DMS 273 (cell line): Measurements from ENCODE around the gene NRP2.

Experiments used
- DNase-seq: peaks from one replicate; lab custom pipeline; 2025; ENCODE audit not compliant: unreplicated experiment; lab: John Stamatoyannopoulos, UW

NRP2 gene

DNA sequence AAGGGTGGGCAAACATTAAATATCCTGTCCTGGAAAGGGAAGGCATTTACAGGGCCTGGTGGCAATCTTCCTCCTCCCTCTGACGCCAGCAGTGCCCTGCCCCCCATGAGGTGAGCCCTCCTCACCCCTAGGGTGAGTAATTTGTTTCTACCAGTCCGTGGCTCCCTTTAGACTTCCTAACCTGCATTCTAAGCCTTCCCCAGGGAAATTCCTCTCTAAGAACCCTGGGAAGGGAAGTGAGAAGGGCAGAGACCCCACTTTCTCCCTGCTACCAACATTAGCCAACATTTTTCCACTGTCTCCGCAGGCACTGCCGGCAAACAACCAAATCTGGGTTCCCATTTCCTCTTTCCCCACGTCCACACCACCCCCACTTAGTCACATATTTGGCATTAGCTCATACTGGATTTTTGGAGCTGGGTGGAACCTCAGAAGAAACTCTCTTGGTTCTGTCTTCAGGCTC is 69.3 kb downstream of the NRP2 start:
- no peak for DNase-seq

DNA sequence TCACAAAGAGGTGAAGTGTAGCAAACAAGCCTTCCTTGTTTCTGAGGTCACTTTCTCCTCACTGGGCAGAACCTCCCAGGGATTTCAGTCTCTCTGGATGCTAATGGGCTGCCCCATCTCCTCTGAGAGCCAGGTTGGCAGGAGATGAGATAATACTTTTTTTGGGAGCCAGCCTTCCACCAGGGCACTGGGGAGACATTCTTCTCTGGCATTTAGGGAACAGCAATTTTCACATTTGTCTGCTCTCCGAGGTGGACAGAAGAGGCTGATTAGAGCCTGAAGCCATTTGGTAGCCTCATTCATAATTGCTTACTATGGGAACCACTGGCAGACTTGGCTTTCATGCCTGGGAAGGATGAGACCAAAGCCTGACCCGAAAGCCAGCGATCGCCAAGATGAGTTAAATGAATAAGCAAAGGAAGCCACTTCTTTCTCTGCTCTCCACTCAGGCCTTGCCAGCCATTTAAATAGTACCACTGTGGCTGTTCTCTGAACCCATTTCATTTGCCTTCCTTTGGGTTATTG is 70.1 kb downstream of the NRP2 start:
- no peak for DNase-seq

- DNase-seq = no peak
Observed at GRCh38 chr2:205752924-205753323, 70.6 kb downstream of the NRP2 start.

- no peak for DNase-seq
Observed at GRCh38 chr2:205754285-205754923, 72.1 kb downstream of the NRP2 start.

DNA sequence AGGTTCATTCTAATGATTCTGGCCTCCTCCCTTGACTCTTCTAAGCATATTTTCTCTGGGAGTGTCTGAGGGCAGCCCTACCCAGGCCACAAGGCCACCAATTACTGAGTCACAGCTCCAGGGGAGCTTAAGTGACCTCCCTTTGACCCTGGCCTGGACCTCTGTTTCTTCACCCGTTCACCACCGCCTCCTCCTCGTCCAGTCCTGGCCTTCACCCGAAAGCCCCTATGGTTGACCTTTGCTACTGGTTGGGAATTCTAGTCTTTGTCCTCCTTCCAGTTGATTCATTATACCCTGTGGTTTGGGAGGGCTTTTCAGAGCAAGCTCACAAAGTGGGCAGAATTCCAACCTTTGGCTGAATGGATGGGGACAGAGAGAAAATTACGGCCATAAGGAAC is 72.6 kb downstream of the NRP2 start:
- peak; percentile 59 for DNase-seq

DNA sequence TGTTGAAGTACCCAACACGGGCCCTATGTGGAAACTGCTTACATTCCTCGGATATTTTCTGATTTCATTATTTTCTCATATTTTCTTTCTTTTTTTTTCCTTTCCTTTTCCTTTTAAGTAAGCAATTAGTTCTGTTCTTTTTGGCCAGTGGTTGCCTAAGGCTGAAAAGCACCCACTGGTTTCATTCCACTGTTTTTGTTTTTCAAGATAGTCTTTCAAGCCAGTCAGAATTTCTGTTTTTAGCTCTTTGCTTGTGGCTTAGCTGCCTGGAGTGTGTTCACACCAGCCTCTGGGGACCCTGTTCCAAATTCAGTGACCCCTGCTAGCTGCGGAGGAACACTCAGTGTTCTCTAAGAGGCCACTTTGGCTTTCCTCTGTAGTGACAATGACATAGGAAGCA is 73.6 kb downstream of the NRP2 start:
- DNase-seq = no peak

DNA sequence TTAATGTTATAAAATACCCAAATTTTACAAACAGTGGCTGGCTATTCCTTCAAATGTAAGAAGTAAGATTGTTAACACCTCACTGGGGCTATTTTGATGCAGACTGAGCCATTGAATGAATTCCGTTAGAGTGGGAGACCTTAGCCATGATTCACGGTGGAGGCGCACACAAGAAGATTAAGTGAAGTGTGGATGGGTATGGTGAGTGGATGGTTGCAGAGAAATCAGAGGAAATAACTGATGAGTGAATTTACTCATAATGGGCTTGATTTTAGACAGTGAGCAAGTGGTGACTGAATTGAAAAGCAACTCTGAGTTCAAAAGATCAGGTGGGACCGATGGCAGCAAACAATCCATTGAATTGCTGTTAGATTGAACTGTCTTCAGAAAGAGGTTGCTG is 75.0 kb downstream of the NRP2 start:
- no peak for DNase-seq

GRCh38 chr2:205758051-205758450 is 75.8 kb downstream of the NRP2 start:
- DNase-seq = peak; percentile 71

DNA sequence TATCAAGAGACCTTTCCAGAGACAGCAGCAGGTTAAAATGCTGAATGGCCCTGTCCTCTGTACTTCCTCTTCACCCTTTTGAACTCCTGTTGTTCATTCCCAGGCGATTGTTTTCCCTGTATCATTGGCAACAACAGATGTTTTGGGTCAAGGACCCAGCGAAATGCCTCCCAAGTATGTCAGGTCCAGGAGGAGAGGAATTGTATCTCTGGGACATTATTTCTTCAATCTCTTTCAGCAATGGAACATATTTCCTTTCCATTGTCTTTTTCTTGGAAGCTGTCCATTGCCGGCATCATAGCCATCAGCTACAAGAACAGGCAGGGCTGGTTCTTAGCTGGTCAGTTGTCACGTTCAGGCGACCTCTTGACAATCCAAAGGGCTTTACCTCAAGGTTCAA is 76.2 kb downstream of the NRP2 start:
- DNase-seq = no peak

DNA sequence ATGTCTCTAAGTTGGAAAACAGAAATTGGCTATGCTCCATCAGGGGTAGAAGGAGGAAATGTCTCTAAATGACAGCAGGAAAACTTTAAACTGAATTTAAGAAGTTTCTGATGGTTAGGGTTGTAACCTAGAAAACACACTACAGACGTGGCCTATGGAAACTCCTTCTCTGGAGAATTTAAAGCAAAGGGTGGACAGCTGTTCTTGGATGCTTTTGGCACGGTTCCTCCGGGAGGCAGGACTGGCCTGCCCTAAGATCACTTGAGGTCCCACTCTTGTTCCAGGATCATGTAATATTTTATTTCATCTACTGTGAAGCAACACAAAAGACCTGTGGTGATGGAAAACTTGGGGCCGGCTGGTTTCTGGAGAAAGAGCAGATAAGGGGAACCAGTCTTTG is 77.0 kb downstream of the NRP2 start:
- peak; percentile 77 for DNase-seq

DNA sequence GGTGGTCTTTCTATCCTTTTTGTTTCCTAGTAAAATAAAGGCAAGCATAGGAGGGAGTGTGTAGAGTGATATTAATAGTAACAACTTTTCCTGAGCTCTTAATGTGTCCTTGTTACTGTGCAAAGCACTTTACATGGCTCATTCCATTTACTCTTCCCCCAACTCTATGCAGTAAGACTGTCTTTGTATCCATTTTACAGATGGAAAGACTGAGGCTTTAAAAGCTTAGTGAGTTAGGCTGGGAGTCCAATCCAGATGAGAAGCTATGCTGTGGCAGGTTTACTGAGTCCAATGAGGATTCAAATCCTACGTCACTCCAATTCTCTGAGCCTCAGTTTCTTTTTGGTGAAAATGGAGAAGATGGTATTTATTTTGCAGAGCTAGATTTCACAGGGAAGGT is 77.4 kb downstream of the NRP2 start:
- no peak for DNase-seq

DNA sequence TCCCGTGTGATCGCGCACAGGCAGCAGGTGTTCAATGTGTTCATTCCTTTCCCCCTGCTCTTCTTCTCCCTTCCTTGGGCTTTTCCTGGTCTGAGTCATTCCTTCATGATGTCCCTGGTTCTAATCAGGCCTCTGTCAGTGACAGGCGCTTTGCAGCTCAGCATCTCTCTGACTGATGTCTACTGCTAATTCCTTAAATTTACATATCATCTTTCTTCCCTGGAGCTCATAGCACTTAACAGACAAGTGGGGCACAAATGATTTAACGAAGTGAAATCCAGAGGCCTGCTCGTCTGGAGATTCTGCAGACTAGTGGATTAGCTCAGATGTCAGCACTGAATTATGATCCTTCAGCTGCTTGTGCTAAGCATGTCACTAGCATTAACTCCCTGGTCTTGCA is 77.9 kb downstream of the NRP2 start:
- DNase-seq = no peak

DNA sequence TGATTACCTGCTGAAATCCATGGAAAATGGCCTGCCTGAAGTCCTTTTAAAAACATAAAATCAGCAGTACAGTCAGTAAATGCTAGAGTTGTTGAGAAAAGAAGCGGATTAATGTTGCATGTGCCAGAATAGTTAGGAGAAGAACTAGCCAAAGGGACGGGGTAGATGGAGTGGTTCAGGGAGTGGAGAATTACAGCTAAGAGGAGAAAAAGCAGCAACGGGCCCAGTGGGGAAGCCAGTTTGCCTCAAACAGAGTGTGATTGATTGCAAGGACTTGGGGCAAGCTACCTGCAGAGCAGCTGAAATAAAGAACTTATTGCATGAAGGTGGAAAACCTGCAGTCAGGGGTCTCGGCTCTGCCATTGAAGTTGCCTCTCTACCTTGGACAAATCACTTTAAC is 79.1 kb downstream of the NRP2 start:
- DNase-seq = no peak

DNA sequence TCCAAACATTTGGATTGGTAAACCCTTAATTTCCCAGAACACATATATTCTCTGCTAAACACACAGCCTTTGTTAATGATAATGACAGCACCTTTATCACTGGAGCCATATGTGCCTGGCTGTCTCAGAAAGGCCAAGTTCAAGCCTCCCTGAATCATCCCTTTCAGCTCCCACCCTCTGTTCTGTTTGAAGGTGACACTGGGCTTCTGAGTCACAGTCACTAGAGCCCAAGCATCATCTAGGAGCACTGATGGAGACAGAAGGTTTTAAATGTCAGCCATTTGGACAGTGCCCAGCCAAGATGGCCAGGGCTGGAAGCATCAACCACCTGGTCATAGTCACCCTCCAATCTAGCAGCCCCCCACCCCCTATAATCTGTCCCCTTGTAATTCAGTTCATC is 80.6 kb downstream of the NRP2 start:
- DNase-seq = no peak

DNA sequence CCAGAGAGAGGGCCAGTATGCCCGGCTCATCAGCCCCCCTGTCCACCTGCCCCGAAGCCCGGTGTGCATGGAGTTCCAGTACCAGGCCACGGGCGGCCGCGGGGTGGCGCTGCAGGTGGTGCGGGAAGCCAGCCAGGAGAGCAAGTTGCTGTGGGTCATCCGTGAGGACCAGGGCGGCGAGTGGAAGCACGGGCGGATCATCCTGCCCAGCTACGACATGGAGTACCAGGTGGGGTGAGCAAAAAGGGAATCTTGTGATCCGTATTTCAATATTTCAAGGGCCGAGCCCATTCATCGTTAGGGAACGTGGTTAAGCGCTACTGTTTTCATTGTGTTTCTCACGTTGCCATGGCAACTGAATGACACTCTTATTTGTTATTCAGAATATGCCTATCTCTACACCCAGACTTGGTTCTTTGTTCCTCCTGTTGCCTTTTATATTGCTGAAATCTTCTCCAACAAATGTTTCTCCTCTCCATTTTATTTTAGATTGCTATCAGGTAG is 81.5 kb downstream of the NRP2 start:
- DNase-seq = peak; percentile 84

GRCh38 chr2:205764270-205764746 is 82.0 kb downstream of the NRP2 start:
- DNase-seq = peak; percentile 92

DNA sequence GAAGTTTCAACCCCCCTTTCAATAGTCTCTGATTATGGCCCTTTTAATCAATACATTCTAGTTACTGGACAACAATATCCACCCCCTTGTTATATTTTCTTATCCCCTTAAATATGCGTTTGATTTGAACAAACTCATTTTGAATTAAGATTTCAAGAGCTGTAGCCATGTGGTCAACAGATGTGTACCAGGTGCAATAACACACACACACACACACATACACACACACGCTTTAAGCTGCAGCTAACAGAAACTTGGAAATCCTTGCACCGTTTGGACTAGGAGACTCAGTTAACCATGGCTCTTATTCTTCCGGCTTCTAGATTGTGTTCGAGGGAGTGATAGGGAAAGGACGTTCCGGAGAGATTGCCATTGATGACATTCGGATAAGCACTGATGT is 82.8 kb downstream of the NRP2 start:
- DNase-seq = peak; percentile 48

DNA sequence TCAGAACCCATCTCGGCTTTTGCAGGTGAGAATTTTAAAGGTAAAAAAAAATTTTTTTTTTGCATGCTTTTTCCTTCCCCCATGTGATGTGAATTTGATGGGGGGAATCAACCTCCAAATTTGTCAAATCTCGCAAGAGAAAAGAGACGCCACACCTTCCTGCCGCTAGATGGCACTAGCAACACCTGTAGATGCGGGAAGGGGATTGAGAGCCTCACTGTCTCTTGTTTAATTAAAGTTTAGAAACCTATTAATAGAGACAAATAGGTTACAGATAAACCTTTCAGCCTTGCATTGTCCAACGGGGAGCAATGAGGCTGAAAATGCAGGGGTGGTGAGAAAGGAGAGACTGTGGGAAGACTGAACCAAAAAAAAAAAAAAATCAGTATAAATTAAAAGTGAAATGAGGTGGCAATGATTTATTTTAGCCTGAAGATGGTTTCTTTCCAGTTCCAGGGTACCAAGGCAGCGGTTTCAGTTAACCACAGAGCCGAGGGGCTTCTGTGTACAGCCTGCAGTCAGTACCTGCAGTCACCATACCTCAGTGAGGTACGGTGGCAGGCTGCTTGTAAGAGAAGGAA is 84.6 kb downstream of the NRP2 start:
- peak; percentile 87 for DNase-seq

- no peak for DNase-seq
Observed at GRCh38 chr2:205767617-205768016, 85.3 kb downstream of the NRP2 start.

DNA sequence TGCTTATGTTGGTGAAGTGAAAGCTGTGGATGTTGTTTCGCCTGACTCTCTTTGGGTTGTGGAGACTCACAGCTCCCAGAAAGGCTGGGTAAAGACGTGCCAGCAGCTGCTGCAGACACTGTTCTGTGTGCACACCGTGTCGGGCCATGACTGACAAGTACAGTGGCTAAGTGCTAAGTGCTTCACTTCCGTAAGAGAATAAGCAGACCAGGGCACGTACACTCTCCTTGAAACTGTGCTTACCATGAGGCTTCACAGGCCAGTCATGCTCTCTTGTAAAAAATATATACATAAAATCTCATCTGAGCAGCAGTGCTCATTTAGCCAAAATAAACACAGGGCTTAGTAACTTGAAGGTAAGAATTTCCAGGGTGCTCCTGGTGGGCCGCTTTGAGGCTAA is 86.0 kb downstream of the NRP2 start:
- no peak for DNase-seq

- no peak for DNase-seq
Observed at GRCh38 chr2:205768815-205769494, 86.7 kb downstream of the NRP2 start.

- DNase-seq = no peak
Observed at GRCh38 chr2:205769495-205769850, 87.2 kb downstream of the NRP2 start.
